COR-L47 (cell line): ENCODE measurements around the gene MAGI3.

Experiments used
- DNase-seq: peaks from one replicate; lab custom pipeline; 2025; lab: John Stamatoyannopoulos, UW

The MAGI3 gene

GRCh38 chr1:113657556-113658063 lies 267.3 kb downstream of the MAGI3 start:
- DNase-seq: no peak

DNA sequence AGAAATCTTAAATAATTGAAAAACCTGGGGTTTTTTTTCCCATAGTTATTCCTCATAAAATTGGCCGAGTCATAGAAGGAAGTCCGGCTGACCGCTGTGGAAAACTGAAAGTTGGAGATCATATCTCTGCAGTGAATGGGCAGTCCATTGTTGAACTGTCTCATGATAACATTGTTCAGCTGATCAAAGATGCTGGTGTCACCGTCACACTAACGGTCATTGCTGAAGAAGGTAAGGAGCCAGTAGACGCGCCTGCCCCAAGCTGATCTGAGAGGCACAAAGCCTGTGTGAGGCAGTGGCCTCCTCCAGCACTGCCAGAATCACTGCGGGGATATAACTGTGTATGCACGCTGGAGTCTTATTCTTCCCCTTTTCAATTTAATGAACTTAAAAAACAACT lies 268.7 kb downstream of the MAGI3 start:
- DNase-seq: no peak

GRCh38 chr1:113659556-113659955 lies 269.2 kb downstream of the MAGI3 start:
- DNase-seq: no peak

DNA sequence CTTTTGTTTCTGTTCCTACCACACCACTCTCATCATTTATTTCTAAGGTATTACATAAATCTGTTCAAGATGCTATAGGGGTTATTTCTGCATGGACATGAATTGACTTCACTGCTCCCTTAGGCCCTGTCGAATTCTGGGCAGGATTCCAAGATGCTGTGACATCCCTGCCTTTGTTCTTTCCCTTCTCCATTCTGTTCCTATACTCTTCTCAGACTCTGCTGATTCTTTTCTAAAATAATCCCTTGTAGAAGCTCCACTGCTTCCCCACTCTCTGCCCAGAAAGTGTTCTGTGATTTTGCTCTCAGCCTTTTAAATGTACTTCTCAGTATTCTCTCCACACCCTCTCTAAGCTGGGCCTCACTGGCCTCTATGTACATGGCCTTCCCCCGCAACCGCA lies 269.8 kb downstream of the MAGI3 start:
- DNase-seq: no peak

DNA sequence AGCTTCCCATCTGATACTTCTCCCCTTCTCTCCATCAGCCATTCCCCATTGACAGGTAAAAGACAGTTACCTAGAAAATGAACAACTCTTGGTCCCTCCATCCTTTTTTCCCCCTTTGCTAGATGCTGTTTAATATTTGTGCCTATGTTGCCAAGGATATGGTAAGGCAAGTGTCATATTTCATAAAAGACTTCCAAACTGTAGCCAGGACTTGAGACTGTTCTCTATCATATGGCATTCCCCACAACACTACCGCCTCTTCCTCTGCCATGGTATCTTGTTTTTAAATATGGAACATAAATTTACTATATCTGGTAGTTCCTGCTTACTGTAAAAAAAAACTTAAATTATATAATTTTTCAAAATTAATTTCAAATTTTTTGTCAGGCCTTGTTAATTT lies 271.8 kb downstream of the MAGI3 start:
- DNase-seq: no peak

DNA sequence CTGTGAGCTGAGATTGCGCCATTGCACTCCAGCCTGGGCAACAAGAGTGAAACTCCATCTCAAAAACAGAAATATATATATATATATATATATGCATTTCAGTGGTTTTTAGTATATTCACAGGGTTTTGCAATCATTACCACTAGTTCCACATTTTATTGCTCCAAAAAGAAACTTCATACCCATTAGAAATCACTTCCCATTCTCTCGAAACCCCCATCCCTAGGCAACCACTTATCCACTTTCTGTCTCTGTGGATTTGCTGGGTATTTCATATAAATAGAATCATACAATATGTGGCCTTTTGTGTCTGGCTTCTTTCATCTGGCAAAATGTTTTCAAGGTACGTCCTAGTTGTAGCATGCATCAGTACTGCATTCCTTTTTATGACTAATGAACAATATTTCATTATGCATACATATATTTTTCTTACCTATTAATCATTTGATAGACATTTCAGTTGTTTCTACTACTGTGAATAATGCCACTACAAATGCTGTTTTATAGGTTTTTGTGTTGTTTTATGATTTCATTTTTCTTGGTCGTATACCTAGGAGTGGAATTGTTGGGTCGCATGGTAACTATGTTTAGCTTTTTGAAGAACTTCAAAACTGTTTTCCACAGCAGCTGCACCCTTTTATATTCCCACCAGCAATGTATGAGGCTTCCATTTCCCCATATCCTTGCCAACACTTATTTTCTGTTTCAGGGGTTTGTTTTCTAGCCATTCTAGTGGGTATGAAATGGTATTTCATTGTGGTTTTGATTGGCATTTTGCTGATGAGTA lies 273.0 kb downstream of the MAGI3 start:
- no peak for DNase-seq

GRCh38 chr1:113665071-113665470 lies 274.8 kb downstream of the MAGI3 start:
- no peak for DNase-seq

GRCh38 chr1:113666126-113666525 lies 275.8 kb downstream of the MAGI3 start:
- DNase-seq: no peak

GRCh38 chr1:113669988-113670387 lies 279.7 kb downstream of the MAGI3 start:
- DNase-seq: no peak

DNA sequence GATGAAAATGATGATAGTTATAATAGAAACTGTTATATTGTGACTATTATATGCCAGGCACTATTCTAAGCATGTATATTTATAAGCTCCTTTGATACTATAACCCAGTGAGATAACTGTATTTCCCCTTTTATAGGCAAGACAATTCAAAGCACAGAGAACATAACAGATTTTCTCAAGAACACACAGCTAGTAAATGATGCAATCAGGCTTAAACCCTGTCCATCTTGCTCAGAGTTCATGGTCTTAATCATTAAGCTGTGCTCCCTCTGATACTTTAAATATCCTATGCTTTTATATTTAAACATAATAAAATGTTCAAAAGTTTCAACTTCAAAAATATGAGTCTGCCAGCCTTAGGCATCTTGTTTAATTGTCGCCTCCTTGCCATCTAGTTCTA lies 280.3 kb downstream of the MAGI3 start:
- no peak for DNase-seq

DNA sequence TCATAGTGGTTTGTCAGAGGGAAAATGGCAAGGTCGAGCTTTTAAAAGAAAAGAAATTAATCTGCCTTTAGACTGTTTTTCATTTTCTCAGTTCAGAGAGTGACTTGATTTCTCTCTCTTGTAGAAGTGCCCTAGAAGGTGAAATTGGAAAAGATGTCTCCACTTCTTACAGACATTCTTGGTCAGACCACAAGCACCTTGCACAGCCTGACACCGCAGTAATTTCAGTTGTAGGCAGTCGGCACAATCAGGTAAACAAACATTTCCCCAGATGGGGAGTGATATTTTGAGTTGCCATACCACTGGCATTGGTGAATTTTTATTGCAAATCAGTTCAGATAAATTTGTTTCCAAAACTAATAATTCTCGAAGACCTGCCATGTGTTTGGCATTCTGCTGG lies 282.2 kb downstream of the MAGI3 start:
- DNase-seq: no peak

- DNase-seq: no peak
These were observed 284.3 kb downstream of the MAGI3 start for GRCh38 chr1:113674591-113674990.

GRCh38 chr1:113675302-113675701 lies 285.0 kb downstream of the MAGI3 start:
- no peak for DNase-seq

GRCh38 chr1:113676524-113676923 lies 286.2 kb downstream of the MAGI3 start:
- no peak for DNase-seq

DNA sequence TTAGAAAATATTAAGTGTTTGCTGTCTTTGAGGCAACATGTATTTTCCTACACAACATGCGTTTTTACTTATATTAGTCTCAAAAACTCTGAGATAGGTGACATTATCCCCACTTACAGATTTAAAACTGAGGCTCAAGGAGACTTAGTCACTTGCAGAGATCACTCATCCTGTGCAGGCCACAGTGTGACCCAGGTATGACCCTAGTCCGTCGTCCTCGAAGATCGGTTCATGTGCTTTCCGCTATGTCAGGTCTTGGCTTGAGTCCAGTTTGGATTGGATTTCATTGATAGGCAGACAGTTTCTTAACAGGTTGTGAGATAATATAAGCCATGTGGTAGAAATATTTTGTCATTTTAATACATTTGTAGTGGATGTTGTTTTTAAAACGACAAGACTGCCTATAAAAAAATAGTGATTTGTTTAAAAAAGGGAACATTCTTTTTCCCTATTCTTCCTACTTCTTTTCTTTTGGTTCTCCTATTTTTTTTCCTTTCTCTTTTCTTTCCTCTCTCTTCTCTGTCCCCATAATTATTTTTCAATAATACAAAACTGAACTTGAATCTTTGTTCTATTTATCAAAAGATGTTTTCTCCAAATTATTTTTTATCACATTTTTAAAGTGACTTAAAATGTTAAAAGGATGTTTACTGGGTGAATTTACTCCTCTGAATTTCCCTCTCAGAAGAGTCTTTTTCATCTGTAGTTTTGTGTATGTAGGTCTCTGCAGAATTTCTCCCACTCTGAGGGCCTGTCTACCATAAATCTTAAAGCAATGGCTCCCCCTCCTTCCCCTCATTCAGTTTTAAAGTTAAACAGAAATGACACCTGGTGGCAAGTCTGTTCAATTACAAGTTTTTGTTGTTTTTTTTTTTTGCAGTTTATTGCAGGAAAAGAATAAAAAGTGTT lies 287.2 kb downstream of the MAGI3 start:
- DNase-seq: peak; percentile 42

- DNase-seq: no peak
These were observed 287.8 kb downstream of the MAGI3 start for GRCh38 chr1:113678159-113678469.

- DNase-seq: no peak
These were observed 291.5 kb downstream of the MAGI3 start for GRCh38 chr1:113681596-113682337.

- DNase-seq: no peak
These were observed 293.3 kb downstream of the MAGI3 start for GRCh38 chr1:113683384-113684152.

- no peak for DNase-seq
These were observed 293.8 kb downstream of the MAGI3 start for GRCh38 chr1:113684153-113684541.

- no peak for DNase-seq
These were observed 296.7 kb downstream of the MAGI3 start for GRCh38 chr1:113686891-113687618.

GRCh38 chr1:113691184-113691583 lies 300.9 kb downstream of the MAGI3 start:
- no peak for DNase-seq
